K562 (cell line): ENCODE measurements around the gene LTBP4.

Experiments used
- CTCF ChIP-seq, 3 experiments: IDR thresholded peaks in 2 of 3; conservative IDR thresholded peaks in 1 of 3; 2 replicates each; pipeline ENCODE4 v1.5.1; 2011 to 2012; ENCODE audit warnings: low read length in 3 of 3, mild to moderate bottlenecking in 3 of 3, control low read depth in 2 of 3, improper control_type of control experiment in 1 of 3, inconsistent platforms in 1 of 3, low read depth in 1 of 3, mixed read lengths in 1 of 3, moderate library complexity in 1 of 3; ENCODE audit not compliant: insufficient read depth in 2 of 3
- EZH2 ChIP-seq: IDR thresholded peaks from 2 replicates; pipeline ENCODE4 v1.6.1; 2012; ENCODE audit warnings: low read depth, mild to moderate bottlenecking, inconsistent platforms, low read length, borderline replicate concordance
- HOMEZ ChIP-seq: fragments of 250-450 bp; sonication (Bioruptor Pico); IDR thresholded peaks from 2 replicates; pipeline ENCODE4 v1.4.0; 2020; ENCODE audit warnings: mild to moderate bottlenecking, moderate library complexity
- MITF ChIP-seq: IDR thresholded peaks from 2 replicates; pipeline ENCODE4 v1.6.1; 2014; ENCODE audit warnings: antibody characterized with exemption
- SIN3A ChIP-seq, 2 experiments: fragments of 150-350 bp in 1 of 2; IDR thresholded peaks; 2 replicates each; pipeline ENCODE4 v1.6.1; 2011 to 2016; ENCODE audit warnings: borderline replicate concordance in 2 of 2, low read depth in 2 of 2, low read length in 2 of 2, mild to moderate bottlenecking in 2 of 2, moderate library complexity in 2 of 2; ENCODE audit not compliant: control insufficient read depth in 1 of 2
- SMAD2 ChIP-seq: fragments of 150-350 bp; IDR thresholded peaks from 2 replicates; pipeline ENCODE4 v1.6.1; 2014; ENCODE audit warnings: low read depth, mild to moderate bottlenecking, low read length
- SPI1 ChIP-seq: IDR thresholded peaks from 2 replicates; pipeline ENCODE4 v1.6.1; 2011; ENCODE audit warnings: low read depth, low read length, control low read depth, borderline replicate concordance
- ZBTB7A ChIP-seq: IDR thresholded peaks from 2 replicates; pipeline ENCODE4 v1.6.1; 2011; ENCODE audit warnings: low read depth, mild to moderate bottlenecking, low read length, moderate library complexity, borderline replicate concordance; ENCODE audit not compliant: control insufficient read depth
- ZNF384 ChIP-seq: IDR thresholded peaks from 2 replicates; pipeline ENCODE4 v1.6.1; 2012; ENCODE audit warnings: low read depth, low read length, improper control_type of control experiment

GRCh38 chr19:40552848-40553247 is 48.3 kb upstream of the LTBP4 start:
- TF ChIP-seq EZH2 (no peak), SPI1 (no peak), HOMEZ (CRISPR knock-in tag) (no peak), SMAD2 (no peak), CTCF (IDR thresholded peaks at IDR 0.05 in 2 of 3, conservative IDR thresholded peaks at IDR 0.05 in 1 of 3; ENCODE audit: insufficient read depth in 2 of 3, low read depth in 1 of 3, low read length in 3 of 3) (no peak), ZNF384 (no peak), ZBTB7A (no peak), MITF (no peak), SIN3A (IDR thresholded peaks at IDR 0.05; ENCODE audit: borderline replicate concordance in 2 of 2, control insufficient read depth in 1 of 2, low read depth in 2 of 2, low read length in 2 of 2) (no peak)
